ENCODE results near the gene NPY5R.

- TF ChIP-seq CTCF (IDR thresholded peaks at IDR 0.05; ENCODE audit: extremely low read depth in 1 of 2, insufficient read depth in 1 of 2, low read depth in 1 of 2, low read length in 2 of 2) (no peak), EZH2 (IDR thresholded peaks at IDR 0.05; ENCODE audit: borderline replicate concordance, low read depth, low read length, severe bottlenecking) (no peak)
Measured at GRCh38 chr4:163395055-163395454, 51.4 kb downstream of the NPY5R start.
